HepG2 (cell line): Measurements from ENCODE around the gene MLXIPL. TPM values are rescaled to one million over a fixed set of nuclear protein-coding genes. Genes with fewer than 3 reads are reported as not detected.
A peak's percentile ranks its signal among the peaks of the same experiment; 100 is the strongest.

Source experiments
- ATAC-seq: fragments of 200-7000 bp; cut with Tn5 transposase; 3 replicates; pipeline ENCODE4 v1.9.1; 2020; ENCODE audit warnings: mild to moderate bottlenecking, moderate library complexity
- BruUV-seq: library from RNA; stranded (reverse); fragments of 400-500 nt; replicated peaks from 2 replicates; lab custom pipeline; 2021; lab: Mats Ljungman, UMichigan
- CTCF ChIA-PET: fragments of 300-600 bp; formaldehyde crosslinking; extraction: SDS; loops from one replicate; lab custom pipeline; 2021; ENCODE audit warnings: low total read pairs, inconsistent platforms, low intra/inter-chr PET ratio; lab: Yijun Ruan, JAX
- POLR2A ChIA-PET: fragments of 350-600 bp; sonication (Branson Sonifier 250); formaldehyde crosslinking; loops from one replicate; lab custom pipeline; 2020; ENCODE audit warnings: antibody characterized with exemption, inconsistent platforms; lab: Yijun Ruan, JAX
- DNase-seq: peaks from one replicate; pipeline ENCODE4 v3.0.0-alpha.2; 2015; ENCODE audit warnings: low spot score
- FAIRE-seq: peaks from 3 replicates; lab custom pipeline; 2011; peaks lifted over from hg19 to GRCh38; lab: Jason Lieb, UNC
- H2AFZ ChIP-seq: one replicate; pipeline ENCODE4 v1.6.1; 2011; ENCODE audit warnings: low read length, inconsistent platforms
- H3K27ac ChIP-seq: fragments of 300-600 bp; 3 replicates; pipeline ENCODE4 v1.8.0; 2011; ENCODE audit warnings: mixed run types, mild to moderate bottlenecking, mixed read lengths, low read length, inconsistent platforms; ENCODE audit not compliant: insufficient read depth; ENCODE audit errors: extremely low read length
- H3K27me3 ChIP-seq, 2 experiments: fragments of 200-600 bp in 1 of 2; 2 replicates in 1 of 2; 3 replicates in 1 of 2; pipeline versions ENCODE4 v1.6.0 to v1.8.0; 2011; ENCODE audit warnings: low read length in 2 of 2, mild to moderate bottlenecking in 2 of 2, moderate library complexity in 2 of 2, inconsistent platforms in 1 of 2; ENCODE audit not compliant: insufficient read depth in 2 of 2, control insufficient read depth in 1 of 2
- H3K36me3 ChIP-seq, 2 experiments: fragments of 200-600 bp in 1 of 2; replicated peaks in 1 of 2; 2 replicates in 1 of 2; 3 replicates in 1 of 2; pipeline versions ENCODE4 v1.5.1 to v1.8.0; 2011; ENCODE audit warnings: low read length in 2 of 2, inconsistent platforms in 1 of 2; ENCODE audit not compliant: insufficient read depth in 2 of 2, control insufficient read depth in 1 of 2
- H3K4me1 ChIP-seq: 2 replicates; pipeline ENCODE4 v1.5.1; 2012; ENCODE audit warnings: low read length, inconsistent platforms; ENCODE audit not compliant: insufficient read depth
- H3K4me2 ChIP-seq: 2 replicates; pipeline ENCODE4 v1.6.0; 2011; ENCODE audit warnings: low read depth, low read length, inconsistent platforms
- H3K4me3 ChIP-seq, 3 experiments: fragments of 200-600 bp in 1 of 3; sonication (generic), shearing (Covaris generic) in 1 of 3; replicated peaks in 1 of 3; 2 replicates each; pipeline ENCODE4 v1.5.1; 2011 to 2016; ENCODE audit warnings: low read length in 3 of 3, inconsistent platforms in 2 of 3, low read depth in 2 of 3, mild to moderate bottlenecking in 2 of 3, control low read depth in 1 of 3, mixed read lengths in 1 of 3; ENCODE audit not compliant: insufficient read depth in 1 of 3
- H3K79me2 ChIP-seq: one replicate; pipeline ENCODE4 v1.6.1; 2011; ENCODE audit warnings: low read length, inconsistent platforms; ENCODE audit not compliant: insufficient read depth
- H3K9ac ChIP-seq: 2 replicates; pipeline ENCODE4 v1.6.0; 2011; ENCODE audit warnings: mild to moderate bottlenecking, low read depth, low read length, inconsistent platforms; ENCODE audit not compliant: insufficient read depth
- H3K9me3 ChIP-seq: 2 replicates; pipeline ENCODE4 v1.5.1; 2012; ENCODE audit warnings: mild to moderate bottlenecking, low read length
- H4K20me1 ChIP-seq: 2 replicates; pipeline ENCODE4 v1.6.0; 2011; ENCODE audit warnings: inconsistent platforms, mild to moderate bottlenecking, low read length, moderate library complexity; ENCODE audit not compliant: insufficient read depth
- HNRNPH1 ChIP-seq: fragments of 200-400 bp; formaldehyde crosslinking; optimal IDR thresholded peaks from 2 replicates; pipeline ENCODE3; 2017; ENCODE audit warnings: mild to moderate bottlenecking, low read depth, low read length
- MEIS1 ChIP-seq: sonication (generic); formaldehyde crosslinking; IDR thresholded peaks from 2 replicates; pipeline ENCODE4 v1.9.0; 2021; ENCODE audit warnings: mild to moderate bottlenecking, missing genetic modification reagents, moderate library complexity, borderline replicate concordance
- PCBP2 ChIP-seq: fragments of 200-400 bp; formaldehyde crosslinking; optimal IDR thresholded peaks from 2 replicates; pipeline ENCODE3; 2018; ENCODE audit warnings: low read length, low read depth; ENCODE audit not compliant: poor library complexity, severe bottlenecking
- PHF5A ChIP-seq: IDR thresholded peaks from one replicate; pipeline ENCODE4 v1.6.1; 2018; ENCODE audit warnings: low read depth, missing genetic modification reagents; ENCODE audit not compliant: unreplicated experiment
- ZEB1 ChIP-seq: IDR thresholded peaks from 2 replicates; pipeline ENCODE4 v1.6.1; 2012; ENCODE audit warnings: mild to moderate bottlenecking, low read depth, inconsistent platforms; ENCODE audit not compliant: insufficient replicate concordance
- ZMYM2 ChIP-seq: sonication (generic); formaldehyde crosslinking; IDR thresholded peaks from 2 replicates; pipeline ENCODE4 v1.8.0; 2022; ENCODE audit warnings: mild to moderate bottlenecking, missing genetic modification reagents
- ZNF468 ChIP-seq: sonication (generic); formaldehyde crosslinking; IDR thresholded peaks from 2 replicates; pipeline ENCODE4 v1.8.0; 2022; ENCODE audit warnings: mild to moderate bottlenecking, moderate library complexity, missing genetic modification reagents
- ZNF605 ChIP-seq: sonication (generic); formaldehyde crosslinking; IDR thresholded peaks from 2 replicates; pipeline ENCODE4 v1.8.0; 2022; ENCODE audit warnings: mild to moderate bottlenecking, missing genetic modification reagents
- ZNF788 ChIP-seq: sonication (generic); formaldehyde crosslinking; IDR thresholded peaks from 2 replicates; pipeline ENCODE4 v1.5.0; 2020; ENCODE audit warnings: mild to moderate bottlenecking, missing genetic modification reagents, borderline replicate concordance
- WGBS: methylation state at CpG from one replicate; pipeline ENCODE4 v1.1.6; 2017; ENCODE audit warnings: low lambda C conversion rate; 5-methylcytosine and 5-hydroxymethylcytosine counted together
- in situ Hi-C: cut with HindIII; loops from 2 replicates; pipeline ENCODE4 v1.10.0; 2017; ENCODE audit warnings: low pct_unique_long_range_greater_than_20kb; ENCODE audit not compliant: extremely low pct_ligation_motif_present
- intact Hi-C: fragments of 100-400 bp; cut with micrococcal nuclease; formaldehyde crosslinking; loops from one replicate; pipeline ENCODE4 v1.10.0; 2022; ENCODE audit not compliant: unreplicated experiment
- polyA plus RNA-seq, 8 experiments: library from polyadenylated mRNA; depleted of rRNA in 3 of 8; stranded (reverse) in 7 of 8; unstranded in 1 of 8; fragments of >200 nt; fragmentation: Illumina TruSeq in 4 of 8; extraction: Trizol in 4 of 8; gene quantifications; 2 replicates each; pipeline versions ENCODE4 v1.2.1 to v1.2.3, GENCODE V29; 2011 to 2016; ENCODE audit warnings: low read depth in 4 of 8, missing spikeins in 1 of 8, mixed read lengths in 1 of 8; ENCODE audit not compliant: insufficient read depth in 1 of 8
- total RNA-seq, 5 experiments: library from RNA; depleted of rRNA; stranded (reverse); fragments of >200 nt; fragmentation: Illumina TruSeq; extraction: Trizol; gene quantifications; 2 replicates each; pipeline ENCODE4 v1.2.3, GENCODE V29; 2016; ENCODE audit warnings: low read depth in 1 of 5
- TF ChIP-seq, protein P1 (sequence below): IDR thresholded peaks from 2 replicates; pipeline ENCODE4 v1.6.1; 2012; ENCODE audit warnings: low read depth, low read length, improper control_type of control experiment
- TF ChIP-seq, protein P2 (sequence below): sonication (generic); formaldehyde crosslinking; IDR thresholded peaks from 2 replicates; pipeline ENCODE4 v1.9.0; 2021; ENCODE audit warnings: missing genetic modification reagents, borderline replicate concordance
- TF ChIP-seq, protein P3 (sequence below): IDR thresholded peaks from 2 replicates; pipeline ENCODE4 v1.6.1; 2016; ENCODE audit warnings: missing genetic modification reagents, missing compliant biosample characterization
- TF ChIP-seq, protein P4 (sequence below): sonication (generic); formaldehyde crosslinking; IDR thresholded peaks from 2 replicates; pipeline ENCODE4 v1.8.0; 2022; ENCODE audit warnings: low read depth, missing genetic modification reagents
- TF ChIP-seq, protein P5 (sequence below): sonication (generic); formaldehyde crosslinking; IDR thresholded peaks from 2 replicates; pipeline ENCODE4 v1.4.0; 2020; ENCODE audit warnings: missing genetic modification reagents

Gene MLXIPL
- total and polyA plus RNA-seq, 2 of the 13 experiments (the other 11 are each of a cell fraction or from before 2014, with no cell fraction given), result 51.6 to 60.1 TPM

DNA sequence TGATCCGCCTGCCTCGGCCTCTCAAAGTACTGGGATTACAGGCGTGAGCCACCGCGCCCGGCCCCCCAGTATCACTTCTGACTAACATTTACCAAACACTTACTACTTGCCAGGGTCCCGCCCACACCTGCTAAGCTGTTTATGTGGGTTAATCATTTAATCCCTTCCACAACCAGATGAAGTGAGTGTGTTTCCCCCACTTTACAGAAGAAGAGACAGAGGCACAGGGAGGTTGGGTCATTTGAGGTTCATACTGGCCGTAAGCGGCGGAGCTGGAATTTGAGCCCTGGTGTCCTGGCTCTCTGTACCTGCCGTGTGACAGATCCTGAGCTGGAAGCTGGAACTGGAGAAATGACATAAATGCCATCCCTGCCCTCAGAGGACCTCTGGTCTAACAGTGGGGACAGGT, 28.2 kb upstream of the MLXIPL start:
- no peak overlapping the region for H3K27ac ChIP-seq
- intact Hi-C loops, result no loop called here
- ATAC-seq, result peak; percentile 21
- TF ChIP-seq, protein P1, sequence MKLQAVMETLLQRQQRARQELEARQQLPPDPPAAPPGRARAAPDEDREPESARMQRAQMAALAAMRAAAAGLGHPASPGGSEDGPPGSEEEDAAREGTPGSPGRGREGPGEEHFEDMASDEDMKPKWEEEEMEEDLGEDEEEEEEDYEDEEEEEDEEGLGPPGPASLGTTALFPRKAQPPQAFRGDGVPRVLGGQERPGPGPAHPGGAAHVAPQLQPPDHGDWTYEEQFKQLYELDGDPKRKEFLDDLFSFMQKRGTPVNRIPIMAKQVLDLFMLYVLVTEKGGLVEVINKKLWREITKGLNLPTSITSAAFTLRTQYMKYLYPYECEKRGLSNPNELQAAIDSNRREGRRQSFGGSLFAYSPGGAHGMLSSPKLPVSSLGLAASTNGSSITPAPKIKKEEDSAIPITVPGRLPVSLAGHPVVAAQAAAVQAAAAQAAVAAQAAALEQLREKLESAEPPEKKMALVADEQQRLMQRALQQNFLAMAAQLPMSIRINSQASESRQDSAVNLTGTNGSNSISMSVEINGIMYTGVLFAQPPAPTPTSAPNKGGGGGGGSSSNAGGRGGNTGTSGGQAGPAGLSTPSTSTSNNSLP, result no peak
- no peak for TF ChIP-seq PCBP2
- no peak for TF ChIP-seq ZNF605
- TF ChIP-seq MEIS1 (CRISPR knock-in tag), result no peak
- peak; percentile 25 for TF ChIP-seq ZEB1
- TF ChIP-seq, protein P2, sequence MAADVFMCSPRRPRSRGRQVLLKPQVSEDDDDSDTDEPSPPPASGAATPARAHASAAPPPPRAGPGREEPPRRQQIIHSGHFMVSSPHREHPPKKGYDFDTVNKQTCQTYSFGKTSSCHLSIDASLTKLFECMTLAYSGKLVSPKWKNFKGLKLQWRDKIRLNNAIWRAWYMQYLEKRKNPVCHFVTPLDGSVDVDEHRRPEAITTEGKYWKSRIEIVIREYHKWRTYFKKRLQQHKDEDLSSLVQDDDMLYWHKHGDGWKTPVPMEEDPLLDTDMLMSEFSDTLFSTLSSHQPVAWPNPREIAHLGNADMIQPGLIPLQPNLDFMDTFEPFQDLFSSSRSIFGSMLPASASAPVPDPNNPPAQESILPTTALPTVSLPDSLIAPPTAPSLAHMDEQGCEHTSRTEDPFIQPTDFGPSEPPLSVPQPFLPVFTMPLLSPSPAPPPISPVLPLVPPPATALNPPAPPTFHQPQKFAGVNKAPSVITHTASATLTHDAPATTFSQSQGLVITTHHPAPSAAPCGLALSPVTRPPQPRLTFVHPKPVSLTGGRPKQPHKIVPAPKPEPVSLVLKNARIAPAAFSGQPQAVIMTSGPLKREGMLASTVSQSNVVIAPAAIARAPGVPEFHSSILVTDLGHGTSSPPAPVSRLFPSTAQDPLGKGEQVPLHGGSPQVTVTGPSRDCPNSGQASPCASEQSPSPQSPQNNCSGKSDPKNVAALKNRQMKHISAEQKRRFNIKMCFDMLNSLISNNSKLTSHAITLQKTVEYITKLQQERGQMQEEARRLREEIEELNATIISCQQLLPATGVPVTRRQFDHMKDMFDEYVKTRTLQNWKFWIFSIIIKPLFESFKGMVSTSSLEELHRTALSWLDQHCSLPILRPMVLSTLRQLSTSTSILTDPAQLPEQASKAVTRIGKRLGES (CRISPR knock-in tag), result no peak
- TF ChIP-seq, protein P3, sequence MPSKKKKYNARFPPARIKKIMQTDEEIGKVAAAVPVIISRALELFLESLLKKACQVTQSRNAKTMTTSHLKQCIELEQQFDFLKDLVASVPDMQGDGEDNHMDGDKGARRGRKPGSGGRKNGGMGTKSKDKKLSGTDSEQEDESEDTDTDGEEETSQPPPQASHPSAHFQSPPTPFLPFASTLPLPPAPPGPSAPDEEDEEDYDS, result no peak
- TF ChIP-seq, protein P4, sequence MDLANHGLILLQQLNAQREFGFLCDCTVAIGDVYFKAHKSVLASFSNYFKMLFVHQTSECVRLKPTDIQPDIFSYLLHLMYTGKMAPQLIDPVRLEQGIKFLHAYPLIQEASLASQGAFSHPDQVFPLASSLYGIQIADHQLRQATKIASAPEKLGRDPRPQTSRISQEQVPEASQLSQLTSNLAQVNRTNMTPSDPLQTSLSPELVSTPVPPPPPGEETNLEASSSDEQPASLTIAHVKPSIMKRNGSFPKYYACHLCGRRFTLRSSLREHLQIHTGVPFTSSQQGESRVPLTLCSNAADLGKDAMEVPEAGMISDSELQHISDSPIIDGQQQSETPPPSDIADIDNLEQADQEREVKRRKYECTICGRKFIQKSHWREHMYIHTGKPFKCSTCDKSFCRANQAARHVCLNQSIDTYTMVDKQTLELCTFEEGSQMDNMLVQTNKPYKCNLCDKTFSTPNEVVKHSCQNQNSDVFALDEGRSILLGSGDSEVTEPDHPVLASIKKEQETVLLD, result no peak
- no peak for TF ChIP-seq HNRNPH1
- TF ChIP-seq PHF5A, result no peak
- TF ChIP-seq ZNF468 (CRISPR knock-in tag), result no peak
- 0 out of 2 replicates have a peak, but pooled peaks have one; percentile 22 for TF ChIP-seq ZMYM2 (CRISPR knock-in tag)
- TF ChIP-seq, protein P5, sequence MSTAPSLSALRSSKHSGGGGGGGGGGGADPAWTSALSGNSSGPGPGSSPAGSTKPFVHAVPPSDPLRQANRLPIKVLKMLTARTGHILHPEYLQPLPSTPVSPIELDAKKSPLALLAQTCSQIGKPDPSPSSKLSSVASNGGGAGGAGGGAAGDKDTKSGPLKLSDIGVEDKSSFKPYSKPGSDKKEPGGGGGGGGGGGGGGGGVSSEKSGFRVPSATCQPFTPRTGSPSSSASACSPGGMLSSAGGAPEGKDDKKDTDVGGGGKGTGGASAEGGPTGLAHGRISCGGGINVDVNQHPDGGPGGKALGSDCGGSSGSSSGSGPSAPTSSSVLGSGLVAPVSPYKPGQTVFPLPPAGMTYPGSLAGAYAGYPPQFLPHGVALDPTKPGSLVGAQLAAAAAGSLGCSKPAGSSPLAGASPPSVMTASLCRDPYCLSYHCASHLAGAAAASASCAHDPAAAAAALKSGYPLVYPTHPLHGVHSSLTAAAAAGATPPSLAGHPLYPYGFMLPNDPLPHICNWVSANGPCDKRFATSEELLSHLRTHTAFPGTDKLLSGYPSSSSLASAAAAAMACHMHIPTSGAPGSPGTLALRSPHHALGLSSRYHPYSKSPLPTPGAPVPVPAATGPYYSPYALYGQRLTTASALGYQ (CRISPR knock-in tag), result no peak
- TF ChIP-seq ZNF788 (CRISPR knock-in tag), result 0 out of 2 replicates have a peak, but pooled peaks have one; percentile 19

More for the DNA sequence above, 28.2 kb upstream of the MLXIPL start:
- in situ Hi-C loops, result no loop called here
- DNase-seq (no peak), FAIRE-seq (no peak)
- Histone ChIP-seq H3K4me2 (peak overlapping the region; percentile 53), H3K9me3 (no peaks in the 10 kb centered on the region), H2AFZ (no peak overlapping the region), H4K20me1 (no peaks in the 10 kb centered on the region), H3K36me3 (no peaks in the 10 kb centered on the region), H3K4me1 (peaks cover 54% of the 10 kb centered on the region), H3K79me2 (no peaks in the 10 kb centered on the region), H3K4me3 (no peak overlapping the region), H3K9ac (no peak overlapping the region), H3K27me3 (peaks cover 0 to under 1% of the 10 kb centered on the region in 2 experiments; a peak in 2 of 5 replicates)
- ChIA-PET CTCF (no interaction called here), POLR2A (interaction anchor here (0.8 to 1.7 kb wide), 4 partner anchors 12 to 40 kb away, joined by 3 to 8 read pairs (median 4); partner anchors contain the start of gene MLXIPL)
- 2% methylated on average over 11 of the region's 11 CpGs for WGBS
- no TSS peak for BruUV-seq
